SK-N-SH treated with all-trans-retinoic acid at 6 μM for 48 hours (cell line): ENCODE measurements around the gene GEMIN7.
A peak's percentile ranks its signal among the peaks of the same experiment; 100 is the strongest.

Experiments
- ATAC-seq: fragments of 200-7000 bp; cut with Tn5 transposase; 3 replicates; pipeline ENCODE4 v1.9.1; 2020; ENCODE audit warnings: mild to moderate bottlenecking, moderate library complexity
- ARNTL ChIP-seq: fragments of 450-650 bp; formaldehyde crosslinking; IDR thresholded peaks from 2 replicates; pipeline ENCODE4 v1.5.0; 2020; ENCODE audit warnings: low read depth, mild to moderate bottlenecking, moderate library complexity, borderline replicate concordance
- BACH2 ChIP-seq: fragments of 250-450 bp; sonication (Bioruptor Pico); IDR thresholded peaks from 2 replicates; pipeline ENCODE4 v1.9.0; 2021; ENCODE audit warnings: mild to moderate bottlenecking, borderline replicate concordance
- CSDC2 ChIP-seq: fragments of 250-450 bp; sonication (Bioruptor Pico); IDR thresholded peaks from 2 replicates; pipeline ENCODE4 v1.5.0; 2020; ENCODE audit warnings: mild to moderate bottlenecking, moderate library complexity
- ESRRG ChIP-seq: fragments of 250-450 bp; sonication (Bioruptor Pico); IDR thresholded peaks from 2 replicates; pipeline ENCODE4 v1.6.1; 2021; ENCODE audit warnings: mild to moderate bottlenecking
- GLIS3 ChIP-seq: fragments of 250-450 bp; sonication (Bioruptor Pico); IDR thresholded peaks from 2 replicates; pipeline ENCODE4 v1.5.0; 2020; ENCODE audit warnings: mild to moderate bottlenecking, moderate library complexity
- ISL1 ChIP-seq: fragments of 250-450 bp; sonication (Bioruptor Pico); IDR thresholded peaks from 2 replicates; pipeline ENCODE4 v2.1.2; 2022; ENCODE audit warnings: mild to moderate bottlenecking, moderate library complexity
- PPARA ChIP-seq: fragments of 250-450 bp; sonication (Bioruptor Pico); IDR thresholded peaks from 2 replicates; pipeline ENCODE4 v1.5.0; 2020; ENCODE audit warnings: mild to moderate bottlenecking, borderline replicate concordance
- RARB ChIP-seq: fragments of 250-450 bp; sonication (Bioruptor Pico); IDR thresholded peaks from 2 replicates; pipeline ENCODE4 v1.8.0; 2021; ENCODE audit warnings: mild to moderate bottlenecking, moderate library complexity
- SNAI2 ChIP-seq: fragments of 250-450 bp; sonication (Bioruptor Pico); IDR thresholded peaks from 2 replicates; pipeline ENCODE4 v1.5.0; 2020; ENCODE audit warnings: mild to moderate bottlenecking, moderate library complexity
- TCF4 ChIP-seq: fragments of 250-450 bp; sonication (Bioruptor Pico); IDR thresholded peaks from 2 replicates; pipeline ENCODE4 v1.8.0; 2021; ENCODE audit warnings: mild to moderate bottlenecking, moderate library complexity, borderline replicate concordance
- TOX ChIP-seq: fragments of 250-450 bp; sonication (Bioruptor Pico); IDR thresholded peaks from 2 replicates; pipeline ENCODE4 v1.8.0; 2021; ENCODE audit warnings: mild to moderate bottlenecking, moderate library complexity, borderline replicate concordance
- ZC3H10 ChIP-seq: fragments of 250-450 bp; sonication (Bioruptor Pico); IDR thresholded peaks from 2 replicates; pipeline ENCODE4 v1.5.1; 2021; ENCODE audit warnings: mild to moderate bottlenecking, moderate library complexity
- ZFP3 ChIP-seq: fragments of 250-450 bp; sonication (Bioruptor Pico); IDR thresholded peaks from 2 replicates; pipeline ENCODE4 v1.5.0; 2020; ENCODE audit warnings: mild to moderate bottlenecking, moderate library complexity
- ZFP30 ChIP-seq: fragments of 450-650 bp; formaldehyde crosslinking; IDR thresholded peaks from 2 replicates; pipeline ENCODE4 v1.5.0; 2022; ENCODE audit warnings: mild to moderate bottlenecking, moderate library complexity
- ZNF565 ChIP-seq: fragments of 450-650 bp; formaldehyde crosslinking; conservative IDR thresholded peaks from 2 replicates; pipeline ENCODE4 v1.5.0; 2020; ENCODE audit warnings: low read depth, mild to moderate bottlenecking, moderate library complexity
- ZNF70 ChIP-seq: fragments of 450-650 bp; formaldehyde crosslinking; IDR thresholded peaks from 2 replicates; pipeline ENCODE4 v1.5.0; 2020; ENCODE audit warnings: mild to moderate bottlenecking, moderate library complexity
- ZNF8 ChIP-seq: fragments of 450-650 bp; formaldehyde crosslinking; IDR thresholded peaks from 2 replicates; pipeline ENCODE4 v1.5.0; 2020; ENCODE audit warnings: mild to moderate bottlenecking, moderate library complexity
- TF ChIP-seq, protein P1 (sequence below): fragments of 250-450 bp; sonication (Bioruptor Pico); IDR thresholded peaks from 2 replicates; pipeline ENCODE4 v1.8.0; 2020; ENCODE audit warnings: mild to moderate bottlenecking, moderate library complexity, borderline replicate concordance
- TF ChIP-seq, protein P2 (sequence below): fragments of 250-450 bp; sonication (Bioruptor Pico); IDR thresholded peaks from 2 replicates; pipeline ENCODE4 v1.5.1; 2021; ENCODE audit warnings: mild to moderate bottlenecking, moderate library complexity
- TF ChIP-seq, protein P3 (sequence below): fragments of 250-450 bp; sonication (Bioruptor Pico); IDR thresholded peaks from 2 replicates; pipeline ENCODE4 v1.5.0; 2020; ENCODE audit warnings: mild to moderate bottlenecking, moderate library complexity
- TF ChIP-seq, protein P4 (sequence below): fragments of 250-450 bp; sonication (Bioruptor Pico); IDR thresholded peaks from 2 replicates; pipeline ENCODE4 v1.8.0; 2021; ENCODE audit warnings: low read depth, mild to moderate bottlenecking, moderate library complexity, borderline replicate concordance

GEMIN7 gene, protein sequence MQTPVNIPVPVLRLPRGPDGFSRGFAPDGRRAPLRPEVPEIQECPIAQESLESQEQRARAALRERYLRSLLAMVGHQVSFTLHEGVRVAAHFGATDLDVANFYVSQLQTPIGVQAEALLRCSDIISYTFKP

DNA sequence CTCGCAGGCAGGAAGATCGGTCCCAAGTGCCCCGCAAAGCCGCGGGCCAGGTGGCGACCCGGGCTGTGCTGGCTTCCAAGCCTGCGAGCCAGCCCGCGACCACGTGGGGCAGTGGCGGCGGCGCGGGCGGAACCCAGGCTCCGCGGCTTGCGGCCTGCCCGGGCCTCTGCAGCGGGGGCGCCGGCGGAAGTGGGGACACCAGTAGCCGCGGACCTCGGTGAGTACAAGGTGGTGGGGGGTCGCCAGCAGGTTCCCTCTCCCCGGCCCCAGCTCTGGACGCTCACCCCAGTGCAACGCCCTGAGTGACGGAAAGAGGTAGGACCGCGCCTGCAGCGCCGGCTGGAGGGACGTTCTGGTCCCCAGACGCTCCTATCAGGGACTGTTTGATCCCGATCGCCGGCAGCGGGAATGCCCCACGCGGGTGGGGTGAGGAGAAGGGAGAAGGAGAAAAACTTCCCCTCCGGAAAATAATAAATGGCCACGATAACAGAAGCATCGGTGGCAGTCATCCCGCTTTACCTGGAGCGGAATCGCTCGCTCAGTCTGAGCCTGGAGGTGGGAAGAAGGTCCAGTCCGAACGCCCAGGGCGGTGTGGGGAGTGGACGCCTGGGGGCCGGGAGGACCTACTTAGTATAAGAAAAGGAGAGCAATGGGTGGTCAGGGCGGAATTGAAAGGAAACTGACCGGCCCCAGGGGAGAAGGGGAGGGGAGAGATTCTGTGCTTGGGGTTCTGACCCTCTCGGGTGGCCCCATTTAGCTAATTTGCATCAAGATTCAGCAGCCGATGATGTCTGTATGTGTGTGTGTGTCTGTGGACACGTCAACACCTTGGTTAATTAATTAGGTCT is at the start of gene GEMIN7:
Gene GEMIN7, plus strand, starts transcription at position 198 of the 848 bp plus-strand sequence. CDS start 10,855 bp downstream, outside the sequence.
- ATAC-seq, result peak; percentile 97
- TF ChIP-seq ZFP30 (no peak), ZNF8 (CRISPR knock-in tag) (0 out of 2 replicates have a peak, but pooled peaks have one; percentile 40), ZNF565 (CRISPR knock-in tag) (no peak), ZC3H10 (CRISPR knock-in tag) (no peak), ZNF70 (no peak), CSDC2 (0 out of 2 replicates have a peak, but pooled peaks have one; percentile 51), SNAI2 (CRISPR knock-in tag) (no peak), ZFP3 (CRISPR knock-in tag) (peak; percentile 78; the same call in 1 of the 2 replicates), RARB (no peak), TCF4 (no peak), ESRRG (CRISPR knock-in tag) (no peak), ARNTL (no peak), TOX (no peak)
- TF ChIP-seq, protein P1, sequence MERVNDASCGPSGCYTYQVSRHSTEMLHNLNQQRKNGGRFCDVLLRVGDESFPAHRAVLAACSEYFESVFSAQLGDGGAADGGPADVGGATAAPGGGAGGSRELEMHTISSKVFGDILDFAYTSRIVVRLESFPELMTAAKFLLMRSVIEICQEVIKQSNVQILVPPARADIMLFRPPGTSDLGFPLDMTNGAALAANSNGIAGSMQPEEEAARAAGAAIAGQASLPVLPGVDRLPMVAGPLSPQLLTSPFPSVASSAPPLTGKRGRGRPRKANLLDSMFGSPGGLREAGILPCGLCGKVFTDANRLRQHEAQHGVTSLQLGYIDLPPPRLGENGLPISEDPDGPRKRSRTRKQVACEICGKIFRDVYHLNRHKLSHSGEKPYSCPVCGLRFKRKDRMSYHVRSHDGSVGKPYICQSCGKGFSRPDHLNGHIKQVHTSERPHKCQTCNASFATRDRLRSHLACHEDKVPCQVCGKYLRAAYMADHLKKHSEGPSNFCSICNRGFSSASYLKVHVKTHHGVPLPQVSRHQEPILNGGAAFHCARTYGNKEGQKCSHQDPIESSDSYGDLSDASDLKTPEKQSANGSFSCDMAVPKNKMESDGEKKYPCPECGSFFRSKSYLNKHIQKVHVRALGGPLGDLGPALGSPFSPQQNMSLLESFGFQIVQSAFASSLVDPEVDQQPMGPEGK, result peak; percentile 74; the same call in 1 of the 2 replicates
- TF ChIP-seq, protein P2, sequence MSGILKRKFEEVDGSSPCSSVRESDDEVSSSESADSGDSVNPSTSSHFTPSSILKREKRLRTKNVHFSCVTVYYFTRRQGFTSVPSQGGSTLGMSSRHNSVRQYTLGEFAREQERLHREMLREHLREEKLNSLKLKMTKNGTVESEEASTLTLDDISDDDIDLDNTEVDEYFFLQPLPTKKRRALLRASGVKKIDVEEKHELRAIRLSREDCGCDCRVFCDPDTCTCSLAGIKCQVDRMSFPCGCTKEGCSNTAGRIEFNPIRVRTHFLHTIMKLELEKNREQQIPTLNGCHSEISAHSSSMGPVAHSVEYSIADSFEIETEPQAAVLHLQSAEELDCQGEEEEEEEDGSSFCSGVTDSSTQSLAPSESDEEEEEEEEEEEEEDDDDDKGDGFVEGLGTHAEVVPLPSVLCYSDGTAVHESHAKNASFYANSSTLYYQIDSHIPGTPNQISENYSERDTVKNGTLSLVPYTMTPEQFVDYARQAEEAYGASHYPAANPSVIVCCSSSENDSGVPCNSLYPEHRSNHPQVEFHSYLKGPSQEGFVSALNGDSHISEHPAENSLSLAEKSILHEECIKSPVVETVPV (CRISPR knock-in tag), result no peak
- TF ChIP-seq, protein P3, sequence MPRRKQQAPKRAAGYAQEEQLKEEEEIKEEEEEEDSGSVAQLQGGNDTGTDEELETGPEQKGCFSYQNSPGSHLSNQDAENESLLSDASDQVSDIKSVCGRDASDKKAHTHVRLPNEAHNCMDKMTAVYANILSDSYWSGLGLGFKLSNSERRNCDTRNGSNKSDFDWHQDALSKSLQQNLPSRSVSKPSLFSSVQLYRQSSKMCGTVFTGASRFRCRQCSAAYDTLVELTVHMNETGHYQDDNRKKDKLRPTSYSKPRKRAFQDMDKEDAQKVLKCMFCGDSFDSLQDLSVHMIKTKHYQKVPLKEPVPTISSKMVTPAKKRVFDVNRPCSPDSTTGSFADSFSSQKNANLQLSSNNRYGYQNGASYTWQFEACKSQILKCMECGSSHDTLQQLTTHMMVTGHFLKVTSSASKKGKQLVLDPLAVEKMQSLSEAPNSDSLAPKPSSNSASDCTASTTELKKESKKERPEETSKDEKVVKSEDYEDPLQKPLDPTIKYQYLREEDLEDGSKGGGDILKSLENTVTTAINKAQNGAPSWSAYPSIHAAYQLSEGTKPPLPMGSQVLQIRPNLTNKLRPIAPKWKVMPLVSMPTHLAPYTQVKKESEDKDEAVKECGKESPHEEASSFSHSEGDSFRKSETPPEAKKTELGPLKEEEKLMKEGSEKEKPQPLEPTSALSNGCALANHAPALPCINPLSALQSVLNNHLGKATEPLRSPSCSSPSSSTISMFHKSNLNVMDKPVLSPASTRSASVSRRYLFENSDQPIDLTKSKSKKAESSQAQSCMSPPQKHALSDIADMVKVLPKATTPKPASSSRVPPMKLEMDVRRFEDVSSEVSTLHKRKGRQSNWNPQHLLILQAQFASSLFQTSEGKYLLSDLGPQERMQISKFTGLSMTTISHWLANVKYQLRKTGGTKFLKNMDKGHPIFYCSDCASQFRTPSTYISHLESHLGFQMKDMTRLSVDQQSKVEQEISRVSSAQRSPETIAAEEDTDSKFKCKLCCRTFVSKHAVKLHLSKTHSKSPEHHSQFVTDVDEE, result peak; percentile 60; the same call in 1 of the 2 replicates
- TF ChIP-seq, all 23 proteins: peak for 5

DNA sequence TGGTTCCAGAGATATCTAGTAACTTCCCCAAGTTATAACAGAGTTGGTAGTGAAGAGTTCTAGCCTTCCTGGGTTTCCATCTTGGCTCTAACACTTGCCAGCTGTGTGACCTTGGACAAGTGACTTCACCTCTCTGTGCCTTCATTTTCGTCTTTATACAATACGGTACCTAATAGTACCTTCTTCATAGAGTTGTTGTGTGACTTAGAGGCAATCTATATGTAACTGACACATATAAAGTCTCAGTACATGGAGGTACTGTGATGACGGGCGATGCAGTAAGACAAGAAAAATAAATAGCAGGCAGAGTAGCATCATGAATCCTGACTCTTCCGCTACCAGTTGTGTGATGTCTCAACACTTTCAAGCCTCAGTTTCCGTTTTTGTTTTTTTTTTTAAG is 48.2 kb upstream of the GEMIN7 start:
- no peak for ATAC-seq
- TF ChIP-seq TOX, result no peak

DNA sequence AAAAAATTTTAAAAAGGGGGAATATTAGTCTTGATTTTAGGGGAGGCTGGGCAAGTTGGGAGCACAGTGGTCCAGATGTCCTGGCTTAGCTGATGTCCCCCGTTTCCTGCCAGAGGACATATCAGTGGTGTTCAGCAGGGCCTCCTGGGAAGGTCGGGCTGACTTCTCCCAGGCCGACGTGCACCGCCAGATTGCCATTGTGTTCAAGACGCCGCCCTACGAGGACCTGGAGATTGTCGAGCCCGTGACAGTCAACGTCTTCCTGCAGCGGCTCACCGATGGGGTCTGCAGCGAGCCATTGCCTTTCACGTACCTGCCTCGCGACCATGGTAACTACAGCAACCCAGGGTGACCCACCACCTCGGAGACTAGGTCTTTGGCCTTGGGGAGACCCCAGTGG is 46.6 kb upstream of the GEMIN7 start:
- no peak for ATAC-seq
- TF ChIP-seq ZFP30, result no peak

DNA sequence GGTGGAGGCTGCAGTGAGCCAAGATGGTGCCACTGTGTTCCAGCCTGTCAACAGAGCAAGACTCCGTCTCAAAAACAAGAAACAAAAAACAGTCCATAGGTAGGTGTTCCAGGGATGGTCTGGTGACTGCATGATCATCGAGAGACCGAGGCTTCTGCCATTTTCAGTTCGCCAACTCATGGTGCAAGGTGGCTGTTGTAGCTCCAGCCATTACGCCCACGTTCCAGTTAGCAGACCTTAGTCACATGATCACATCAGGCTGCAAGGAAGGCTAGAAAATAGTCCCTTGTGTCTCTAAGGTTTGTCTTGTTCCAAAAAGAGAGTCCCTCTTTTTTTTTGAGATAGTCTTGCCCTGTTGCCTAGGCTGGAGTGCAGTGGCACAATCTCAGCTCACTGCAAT is 43.3 kb upstream of the GEMIN7 start:
- ATAC-seq, result no peak

More for the DNA sequence above, 43.3 kb upstream of the GEMIN7 start:
- no peak for TF ChIP-seq ISL1 (CRISPR knock-in tag)
- no peak for TF ChIP-seq RARB
- no peak for TF ChIP-seq ZFP30
- TF ChIP-seq, protein P2 (CRISPR knock-in tag), result no peak
- no peak for TF ChIP-seq GLIS3
- no peak for TF ChIP-seq ARNTL
- TF ChIP-seq BACH2, result no peak
- TF ChIP-seq TOX, result no peak
- TF ChIP-seq ZFP3 (CRISPR knock-in tag), result no peak
- TF ChIP-seq, protein P3, result no peak
- TF ChIP-seq, protein P4, sequence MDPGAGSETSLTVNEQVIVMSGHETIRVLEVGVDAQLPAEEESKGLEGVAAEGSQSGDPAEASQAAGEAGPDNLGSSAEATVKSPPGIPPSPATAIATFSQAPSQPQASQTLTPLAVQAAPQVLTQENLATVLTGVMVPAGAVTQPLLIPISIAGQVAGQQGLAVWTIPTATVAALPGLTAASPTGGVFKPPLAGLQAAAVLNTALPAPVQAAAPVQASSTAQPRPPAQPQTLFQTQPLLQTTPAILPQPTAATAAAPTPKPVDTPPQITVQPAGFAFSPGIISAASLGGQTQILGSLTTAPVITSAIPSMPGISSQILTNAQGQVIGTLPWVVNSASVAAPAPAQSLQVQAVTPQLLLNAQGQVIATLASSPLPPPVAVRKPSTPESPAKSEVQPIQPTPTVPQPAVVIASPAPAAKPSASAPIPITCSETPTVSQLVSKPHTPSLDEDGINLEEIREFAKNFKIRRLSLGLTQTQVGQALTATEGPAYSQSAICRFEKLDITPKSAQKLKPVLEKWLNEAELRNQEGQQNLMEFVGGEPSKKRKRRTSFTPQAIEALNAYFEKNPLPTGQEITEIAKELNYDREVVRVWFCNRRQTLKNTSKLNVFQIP (CRISPR knock-in tag), result no peak
- TF ChIP-seq ZNF8 (CRISPR knock-in tag), result no peak
- no peak for TF ChIP-seq ZNF70
- no peak for TF ChIP-seq ESRRG (CRISPR knock-in tag)
- no peak for TF ChIP-seq PPARA
- TF ChIP-seq ZNF565 (CRISPR knock-in tag), result no peak
